NCI-H2227 (cell line): Measurements from ENCODE around the gene THNSL1.
"Not testable (repeated sequence)": the region's sequence is repeated elsewhere in the genome, so short reads cannot be mapped to it uniquely, and the experiment has no call there.

Experiments
- DNase-seq: peaks from one replicate; lab custom pipeline; 2025; ENCODE audit not compliant: unreplicated experiment; lab: John Stamatoyannopoulos, UW

THNSL1 gene

GRCh38 chr10:24993237-24993958, 23.0 kb upstream of the THNSL1 start:
- DNase-seq = no peak

- no peak for DNase-seq
These were observed 21.3 kb upstream of the THNSL1 start for GRCh38 chr10:24995072-24995471.

GRCh38 chr10:24998044-24998443, 18.4 kb upstream of the THNSL1 start:
- no peak for DNase-seq

- DNase-seq = not testable (repeated sequence)
These were observed 4.8 kb upstream of the THNSL1 start for GRCh38 chr10:25011591-25011990.

GRCh38 chr10:25014579-25014978, 1.8 kb upstream of the THNSL1 start:
- no peak for DNase-seq

GRCh38 chr10:25015828-25016375, 510 bp upstream of the THNSL1 start, which contains the start of gene ENKUR:
ENKUR (minus strand) TSS chr10:25016158; CDS start chr10:25015936, 222 bp downstream.
- peak; percentile 94 for DNase-seq

GRCh38 chr10:25017154-25017590, 760 bp downstream of the THNSL1 start:
- peak; percentile 58 for DNase-seq

GRCh38 chr10:25017661-25018060, 1.2 kb downstream of the THNSL1 start:
- no peak for DNase-seq

GRCh38 chr10:25018703-25019102, 2.3 kb downstream of the THNSL1 start:
- DNase-seq = no peak

GRCh38 chr10:25023278-25023677, 6.9 kb downstream of the THNSL1 start:
- no peak for DNase-seq

GRCh38 chr10:25024528-25024927, 8.1 kb downstream of the THNSL1 start:
- no peak for DNase-seq

- no peak for DNase-seq
These were observed 10.1 kb downstream of the THNSL1 start for GRCh38 chr10:25026463-25026862.

GRCh38 chr10:25028711-25029110, 12.3 kb downstream of the THNSL1 start:
- no peak for DNase-seq

GRCh38 chr10:25029519-25029918, 13.1 kb downstream of the THNSL1 start:
- DNase-seq = no peak

- DNase-seq = no peak
These were observed 20.0 kb downstream of the THNSL1 start for GRCh38 chr10:25036381-25036780.

GRCh38 chr10:25038325-25038724, 21.9 kb downstream of the THNSL1 start:
- no peak for DNase-seq

- no peak for DNase-seq
These were observed 23.1 kb downstream of the THNSL1 start for GRCh38 chr10:25039531-25039930.

GRCh38 chr10:25046641-25047040, 30.2 kb downstream of the THNSL1 start:
- DNase-seq = no peak

- no peak for DNase-seq
These were observed 30.7 kb downstream of the THNSL1 start for GRCh38 chr10:25047088-25047487.

- DNase-seq = no peak
These were observed 31.3 kb downstream of the THNSL1 start for GRCh38 chr10:25047591-25048301.

GRCh38 chr10:25048450-25048849, 32.0 kb downstream of the THNSL1 start:
- DNase-seq = no peak

- no peak for DNase-seq
These were observed 33.6 kb downstream of the THNSL1 start for GRCh38 chr10:25049966-25050365.
